Measurements from ENCODE around the gene PSMC4. TPM values are rescaled to one million over a fixed set of nuclear protein-coding genes. Genes with fewer than 3 reads are reported as not detected.
A peak's percentile ranks its signal among the peaks of the same experiment; 100 is the strongest.

The PSMC4 gene
- total RNA-seq, 1 donor from 2014 or later = 75.4 TPM

DNA sequence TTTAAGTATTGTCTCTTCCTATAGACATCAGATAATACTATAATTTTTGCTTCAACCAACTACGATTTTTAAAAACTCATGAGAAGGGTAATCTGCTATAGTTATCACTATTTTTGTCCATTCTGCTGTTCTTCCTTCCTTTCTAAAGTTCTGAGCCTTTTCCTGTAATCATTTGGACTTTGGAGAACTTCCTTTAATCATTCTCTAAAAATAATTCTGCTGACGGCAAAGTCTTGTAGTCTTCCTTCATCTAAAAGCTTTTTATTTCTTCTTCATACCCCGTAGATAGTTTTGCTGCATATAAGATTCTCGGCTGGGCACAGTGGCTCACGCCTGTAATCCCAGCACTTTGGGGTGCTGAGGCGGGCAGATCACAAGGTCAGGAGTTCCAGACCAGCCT is 31.4 kb upstream of the PSMC4 start:
- Mint-ChIP-seq H3K4me3 (ENCODE audit: unreplicated experiment) (no peak overlapping the region), H3K36me3 (ENCODE audit: low read depth) (no peaks in the 10 kb centered on the region), H3K9me3 (ENCODE audit: low read depth) (peaks cover 20% of the 10 kb centered on the region), H3K27ac (ENCODE audit: unreplicated experiment) (no peak overlapping the region), H3K4me1 (ENCODE audit: low read depth) (peaks cover 22% of the 10 kb centered on the region), H3K27me3 (ENCODE audit: low read depth) (no peaks in the 10 kb centered on the region)
- no peak for DNase-seq (ENCODE audit: low spot score)
- TF ChIP-seq, protein P1, sequence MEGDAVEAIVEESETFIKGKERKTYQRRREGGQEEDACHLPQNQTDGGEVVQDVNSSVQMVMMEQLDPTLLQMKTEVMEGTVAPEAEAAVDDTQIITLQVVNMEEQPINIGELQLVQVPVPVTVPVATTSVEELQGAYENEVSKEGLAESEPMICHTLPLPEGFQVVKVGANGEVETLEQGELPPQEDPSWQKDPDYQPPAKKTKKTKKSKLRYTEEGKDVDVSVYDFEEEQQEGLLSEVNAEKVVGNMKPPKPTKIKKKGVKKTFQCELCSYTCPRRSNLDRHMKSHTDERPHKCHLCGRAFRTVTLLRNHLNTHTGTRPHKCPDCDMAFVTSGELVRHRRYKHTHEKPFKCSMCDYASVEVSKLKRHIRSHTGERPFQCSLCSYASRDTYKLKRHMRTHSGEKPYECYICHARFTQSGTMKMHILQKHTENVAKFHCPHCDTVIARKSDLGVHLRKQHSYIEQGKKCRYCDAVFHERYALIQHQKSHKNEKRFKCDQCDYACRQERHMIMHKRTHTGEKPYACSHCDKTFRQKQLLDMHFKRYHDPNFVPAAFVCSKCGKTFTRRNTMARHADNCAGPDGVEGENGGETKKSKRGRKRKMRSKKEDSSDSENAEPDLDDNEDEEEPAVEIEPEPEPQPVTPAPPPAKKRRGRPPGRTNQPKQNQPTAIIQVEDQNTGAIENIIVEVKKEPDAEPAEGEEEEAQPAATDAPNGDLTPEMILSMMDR (IDR thresholded peaks at IDR 0.05) = no peak

DNA sequence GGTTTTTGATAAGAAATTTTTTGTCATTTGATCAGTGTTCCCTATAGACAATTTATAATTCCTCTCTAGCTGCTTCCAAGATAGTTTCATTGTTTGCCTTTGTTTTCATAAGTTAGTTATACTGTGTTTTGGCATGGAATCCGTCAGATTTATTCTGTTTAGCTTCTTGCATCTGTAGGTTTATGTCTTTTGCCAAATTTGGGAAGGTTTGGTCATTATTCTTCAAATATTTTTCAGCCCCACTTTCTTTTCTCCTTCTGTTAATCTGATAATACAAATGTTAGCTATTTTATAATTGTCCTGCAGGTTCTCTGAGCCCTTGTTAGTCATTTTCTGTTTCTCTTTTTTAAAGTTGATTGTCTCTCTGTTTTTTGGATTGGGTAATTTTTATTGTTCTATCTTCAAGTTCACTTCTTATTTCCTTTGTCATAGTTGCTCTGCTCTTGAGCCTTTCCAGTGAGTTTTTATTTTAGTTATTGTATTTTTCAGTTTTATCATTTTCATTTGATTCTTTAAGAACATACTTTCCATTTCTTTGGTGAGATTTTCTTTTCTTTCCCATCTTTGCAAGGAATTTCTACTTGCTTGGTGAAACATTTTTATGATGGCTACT is 30.6 kb upstream of the PSMC4 start:
- H3K27me3 Mint-ChIP-seq (ENCODE audit: low read depth) = no peaks in the 10 kb centered on the region
- H3K9me3 Mint-ChIP-seq (ENCODE audit: low read depth) = peaks cover 20% of the 10 kb centered on the region
- H3K4me3 Mint-ChIP-seq (ENCODE audit: unreplicated experiment) = no peak overlapping the region
- DNase-seq (ENCODE audit: low spot score) = no peak
- H3K36me3 Mint-ChIP-seq (ENCODE audit: low read depth) = no peaks in the 10 kb centered on the region
- TF ChIP-seq, protein P1 (IDR thresholded peaks at IDR 0.05) = no peak
- peaks cover 22% of the 10 kb centered on the region for H3K4me1 Mint-ChIP-seq (ENCODE audit: low read depth)
- H3K27ac Mint-ChIP-seq (ENCODE audit: unreplicated experiment) = no peak overlapping the region

DNA sequence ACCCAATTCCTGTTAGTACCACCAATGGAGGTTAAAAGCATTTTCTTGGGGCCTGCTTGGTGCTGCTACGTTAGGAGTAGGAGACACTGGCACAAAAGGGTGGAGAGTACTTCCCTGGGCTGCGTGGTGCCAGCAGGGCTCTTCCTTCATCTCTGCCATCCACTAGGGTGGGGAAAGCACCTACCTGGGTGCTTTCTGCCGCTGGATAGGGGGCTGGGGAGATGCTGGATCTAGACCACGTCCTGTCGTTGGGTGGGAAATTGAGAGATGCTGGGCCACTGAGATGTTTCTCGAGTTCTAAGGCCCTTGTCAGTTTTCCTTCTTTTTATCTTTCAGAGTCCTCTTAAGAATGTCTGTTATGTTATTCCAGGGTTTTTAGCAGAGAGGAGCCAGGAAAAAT is 29.8 kb upstream of the PSMC4 start:
- Mint-ChIP-seq H3K4me3 (ENCODE audit: unreplicated experiment) (no peak overlapping the region), H3K4me1 (ENCODE audit: low read depth) (peaks cover 22% of the 10 kb centered on the region), H3K36me3 (ENCODE audit: low read depth) (no peaks in the 10 kb centered on the region), H3K27ac (ENCODE audit: unreplicated experiment) (peak overlapping the region; percentile 22), H3K9me3 (ENCODE audit: low read depth) (peaks cover 20% of the 10 kb centered on the region), H3K27me3 (ENCODE audit: low read depth) (no peaks in the 10 kb centered on the region)
- no peak for DNase-seq (ENCODE audit: low spot score)
- TF ChIP-seq, protein P1 (IDR thresholded peaks at IDR 0.05) = no peak

DNA sequence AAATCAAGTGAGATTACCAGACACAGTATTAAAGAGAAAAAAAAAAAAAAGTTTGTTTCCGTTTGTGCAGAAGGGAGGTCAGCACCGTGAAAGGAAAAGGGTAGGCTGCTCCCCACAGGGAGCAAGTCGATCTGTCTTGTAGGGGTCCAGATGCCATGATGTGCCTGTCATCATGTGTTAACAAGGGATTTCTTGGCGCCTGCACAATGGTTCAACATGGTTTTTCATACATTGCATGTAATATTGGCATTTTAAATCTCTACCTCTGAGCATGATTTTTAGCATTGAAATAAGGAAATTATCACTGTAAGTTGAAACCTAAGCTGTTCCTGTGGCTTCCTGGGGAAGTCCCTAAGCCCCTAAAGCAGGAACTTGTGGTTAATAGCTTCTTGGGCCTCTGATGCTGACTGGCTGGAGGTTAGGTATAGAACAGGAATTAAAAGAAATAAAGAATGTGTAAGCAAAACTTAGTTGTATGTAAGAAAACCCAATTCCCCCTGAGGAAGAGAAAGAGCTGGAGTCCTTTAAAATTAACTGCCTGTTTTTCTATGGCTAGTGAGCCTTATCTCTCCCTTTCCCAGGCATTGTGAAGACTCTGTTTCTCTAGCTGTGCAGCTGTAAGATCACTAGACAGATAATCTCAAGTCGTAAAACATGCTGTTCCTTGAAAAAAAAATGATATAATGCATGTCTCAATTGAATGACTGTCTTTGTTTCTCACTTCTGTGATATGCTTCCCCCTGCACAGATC is 29.2 kb upstream of the PSMC4 start:
- peaks cover 20% of the 10 kb centered on the region for H3K9me3 Mint-ChIP-seq (ENCODE audit: low read depth)
- H3K4me1 Mint-ChIP-seq (ENCODE audit: low read depth) = peaks cover 22% of the 10 kb centered on the region
- TF ChIP-seq, protein P1 (IDR thresholded peaks at IDR 0.05) = no peak
- no peaks in the 10 kb centered on the region for H3K36me3 Mint-ChIP-seq (ENCODE audit: low read depth)
- no peaks in the 10 kb centered on the region for H3K27me3 Mint-ChIP-seq (ENCODE audit: low read depth)
- no peak for DNase-seq (ENCODE audit: low spot score)
- no peak overlapping the region for H3K4me3 Mint-ChIP-seq (ENCODE audit: unreplicated experiment)
- peak overlapping the region; percentile 22 for H3K27ac Mint-ChIP-seq (ENCODE audit: unreplicated experiment)

DNA sequence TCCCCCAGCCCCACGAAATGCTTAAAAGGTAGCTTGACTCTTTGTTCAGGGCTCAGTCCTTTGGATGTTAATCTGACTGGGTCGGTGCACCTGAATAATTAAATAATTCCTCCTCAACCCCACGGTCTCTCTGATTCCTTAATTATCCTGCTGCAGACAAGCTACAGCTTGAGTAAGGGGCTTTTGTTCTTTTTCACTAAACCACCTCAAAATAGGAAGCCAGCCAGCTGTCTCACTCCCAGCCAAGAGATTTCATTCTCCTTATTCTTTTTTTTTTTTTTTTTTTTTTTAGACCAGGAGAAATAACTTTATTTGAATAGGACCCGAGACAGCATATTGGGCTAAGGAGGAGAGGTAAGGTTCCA is 28.6 kb upstream of the PSMC4 start:
- Mint-ChIP-seq H3K27me3 (ENCODE audit: low read depth) (no peaks in the 10 kb centered on the region), H3K4me1 (ENCODE audit: low read depth) (peaks cover 22% of the 10 kb centered on the region), H3K27ac (ENCODE audit: unreplicated experiment) (no peak overlapping the region), H3K9me3 (ENCODE audit: low read depth) (peaks cover 20% of the 10 kb centered on the region), H3K4me3 (ENCODE audit: unreplicated experiment) (no peak overlapping the region), H3K36me3 (ENCODE audit: low read depth) (no peaks in the 10 kb centered on the region)
- no peak for DNase-seq (ENCODE audit: low spot score)
- TF ChIP-seq, protein P1 (IDR thresholded peaks at IDR 0.05) = no peak

Measured in chondrocyte (in vitro differentiated cells).